ENCODE measurements around the gene SYCP2L. TPM values are rescaled to one million over a fixed set of nuclear protein-coding genes. Genes with fewer than 3 reads are reported as not detected.

The SYCP2L gene
- total RNA-seq, 1 donor from 2014 or later: 11.8 TPM

- Mint-ChIP-seq H3K27ac (no peak overlapping the region), H3K9me3 (ENCODE audit: low read depth) (peaks cover 10% of the 10 kb centered on the region), H3K27me3 (peaks cover 19% of the 10 kb centered on the region), H3K4me1 (ENCODE audit: low read depth) (peaks cover 3% of the 10 kb centered on the region), H3K36me3 (ENCODE audit: insufficient read depth) (peaks cover 11% of the 10 kb centered on the region), H3K4me3 (ENCODE audit: low read depth) (no peak overlapping the region)
- no peak for DNase-seq (ENCODE audit: low spot score, unreplicated experiment)
- TF ChIP-seq, protein P1, sequence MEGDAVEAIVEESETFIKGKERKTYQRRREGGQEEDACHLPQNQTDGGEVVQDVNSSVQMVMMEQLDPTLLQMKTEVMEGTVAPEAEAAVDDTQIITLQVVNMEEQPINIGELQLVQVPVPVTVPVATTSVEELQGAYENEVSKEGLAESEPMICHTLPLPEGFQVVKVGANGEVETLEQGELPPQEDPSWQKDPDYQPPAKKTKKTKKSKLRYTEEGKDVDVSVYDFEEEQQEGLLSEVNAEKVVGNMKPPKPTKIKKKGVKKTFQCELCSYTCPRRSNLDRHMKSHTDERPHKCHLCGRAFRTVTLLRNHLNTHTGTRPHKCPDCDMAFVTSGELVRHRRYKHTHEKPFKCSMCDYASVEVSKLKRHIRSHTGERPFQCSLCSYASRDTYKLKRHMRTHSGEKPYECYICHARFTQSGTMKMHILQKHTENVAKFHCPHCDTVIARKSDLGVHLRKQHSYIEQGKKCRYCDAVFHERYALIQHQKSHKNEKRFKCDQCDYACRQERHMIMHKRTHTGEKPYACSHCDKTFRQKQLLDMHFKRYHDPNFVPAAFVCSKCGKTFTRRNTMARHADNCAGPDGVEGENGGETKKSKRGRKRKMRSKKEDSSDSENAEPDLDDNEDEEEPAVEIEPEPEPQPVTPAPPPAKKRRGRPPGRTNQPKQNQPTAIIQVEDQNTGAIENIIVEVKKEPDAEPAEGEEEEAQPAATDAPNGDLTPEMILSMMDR (IDR thresholded peaks at IDR 0.05; ENCODE audit: unreplicated experiment): no peak
Observed at GRCh38 chr6:10890151-10890550, 3.3 kb downstream of the SYCP2L start.

DNA sequence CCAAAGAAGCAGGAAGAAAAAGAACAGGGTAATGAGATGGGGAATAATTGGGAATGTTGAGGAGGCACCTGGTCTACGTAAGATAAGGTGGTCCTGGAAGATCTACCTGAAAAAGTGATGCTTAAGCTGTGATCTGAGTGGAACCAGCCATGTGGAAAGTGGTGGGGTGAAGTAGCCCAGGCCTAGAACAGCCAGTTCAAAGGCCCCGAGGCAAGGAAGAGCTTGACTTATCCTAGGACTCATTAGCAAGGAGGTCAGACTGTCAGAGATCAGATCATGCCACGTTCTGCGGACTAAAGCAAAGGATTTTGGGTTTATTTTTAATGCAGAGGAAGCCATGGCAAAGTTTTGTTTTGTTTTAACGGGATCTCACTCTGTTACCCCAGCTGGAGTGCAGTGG, 5.1 kb downstream of the SYCP2L start:
- TF ChIP-seq, protein P1 (IDR thresholded peaks at IDR 0.05; ENCODE audit: unreplicated experiment): no peak
- Mint-ChIP-seq H3K9me3 (ENCODE audit: low read depth) (peaks cover 10% of the 10 kb centered on the region), H3K27ac (no peak overlapping the region), H3K36me3 (ENCODE audit: insufficient read depth) (peaks cover 14% of the 10 kb centered on the region), H3K27me3 (peaks cover 7% of the 10 kb centered on the region), H3K4me1 (ENCODE audit: low read depth) (peaks cover 3% of the 10 kb centered on the region), H3K4me3 (ENCODE audit: low read depth) (no peak overlapping the region)
- DNase-seq (ENCODE audit: low spot score, unreplicated experiment): no peak

DNA sequence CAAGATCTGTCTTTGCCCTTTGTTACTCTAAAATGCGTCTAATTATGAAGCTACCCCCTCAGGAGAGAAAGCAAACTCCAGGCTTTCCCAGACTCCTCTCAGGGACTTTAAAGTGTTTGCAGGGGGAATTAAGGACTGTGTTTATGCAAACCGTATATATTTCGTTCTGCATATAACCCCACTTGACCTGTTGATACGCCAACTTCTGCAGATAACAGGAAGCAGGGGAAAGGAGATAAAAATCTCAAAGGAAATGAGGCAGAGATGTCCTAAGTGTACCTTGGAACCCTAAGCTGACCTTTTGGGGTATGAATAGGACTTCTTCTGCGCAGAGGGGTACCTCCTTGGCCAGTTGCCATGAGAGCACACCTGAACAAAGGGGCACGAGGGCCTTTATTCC, 8.1 kb downstream of the SYCP2L start:
- no peak overlapping the region for H3K4me3 Mint-ChIP-seq (ENCODE audit: low read depth)
- H3K4me1 Mint-ChIP-seq (ENCODE audit: low read depth): no peaks in the 10 kb centered on the region
- no peak overlapping the region for H3K27ac Mint-ChIP-seq

DNA sequence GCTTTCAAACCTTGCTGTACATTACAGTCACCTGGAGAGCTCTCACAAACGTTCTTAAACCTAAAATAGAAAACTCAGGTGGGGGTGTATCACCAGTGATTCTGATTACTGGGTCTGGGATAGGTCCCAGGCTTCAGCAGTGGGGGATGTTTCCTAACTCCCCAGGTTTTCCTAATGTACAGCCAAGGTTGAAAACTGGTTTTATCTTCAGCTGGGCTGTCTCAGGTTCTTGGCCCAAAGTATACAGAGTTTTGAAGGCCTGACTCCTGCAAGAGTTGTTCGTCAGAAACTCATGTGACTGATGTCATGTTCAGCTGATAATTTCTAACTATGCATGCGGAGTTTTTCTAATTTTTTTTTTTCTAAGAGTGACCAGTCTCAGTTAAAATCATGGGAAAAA, 9.8 kb downstream of the SYCP2L start:
- no peak overlapping the region for H3K27ac Mint-ChIP-seq

More for the DNA sequence above, 8.1 kb downstream of the SYCP2L start:
- DNase-seq (ENCODE audit: low spot score, unreplicated experiment): no peak
- TF ChIP-seq, protein P1 (IDR thresholded peaks at IDR 0.05; ENCODE audit: unreplicated experiment): no peak
- H3K9me3 Mint-ChIP-seq (ENCODE audit: low read depth): peaks cover 8% of the 10 kb centered on the region
- H3K36me3 Mint-ChIP-seq (ENCODE audit: insufficient read depth): peaks cover 16% of the 10 kb centered on the region
- no peaks in the 10 kb centered on the region for H3K27me3 Mint-ChIP-seq

GRCh38 chr6:10901770-10902169, 14.9 kb downstream of the SYCP2L start:
- Mint-ChIP-seq H3K4me3 (ENCODE audit: low read depth) (no peak overlapping the region), H3K9me3 (ENCODE audit: low read depth) (no peaks in the 10 kb centered on the region), H3K36me3 (ENCODE audit: insufficient read depth) (peaks cover 9% of the 10 kb centered on the region), H3K4me1 (ENCODE audit: low read depth) (no peaks in the 10 kb centered on the region), H3K27me3 (no peaks in the 10 kb centered on the region), H3K27ac (no peak overlapping the region)
- no peak for DNase-seq (ENCODE audit: low spot score, unreplicated experiment)
- TF ChIP-seq, protein P1 (IDR thresholded peaks at IDR 0.05; ENCODE audit: unreplicated experiment): no peak

More for the DNA sequence above, 9.8 kb downstream of the SYCP2L start:
- Mint-ChIP-seq H3K4me1 (ENCODE audit: low read depth) (no peaks in the 10 kb centered on the region), H3K9me3 (ENCODE audit: low read depth) (no peaks in the 10 kb centered on the region), H3K27me3 (no peaks in the 10 kb centered on the region), H3K4me3 (ENCODE audit: low read depth) (no peak overlapping the region), H3K36me3 (ENCODE audit: insufficient read depth) (peaks cover 13% of the 10 kb centered on the region)
- DNase-seq (ENCODE audit: low spot score, unreplicated experiment): no peak
- TF ChIP-seq, protein P1 (IDR thresholded peaks at IDR 0.05; ENCODE audit: unreplicated experiment): no peak

Data from progenitor cell of endocrine pancreas (in vitro differentiated cells).